Neutrophil (primary cell): Measurements from ENCODE around the gene MYO7A.

Source experiments
- H3K27ac ChIP-seq: fragments of 200-600 bp; sonication (generic); 2 replicates; pipeline ENCODE4 v1.5.1; 2016; ENCODE audit warnings: mild to moderate bottlenecking, moderate library complexity
- H3K27me3 ChIP-seq: fragments of 200-600 bp; sonication (generic); 2 replicates; pipeline ENCODE4 v1.6.0; 2016; ENCODE audit warnings: mild to moderate bottlenecking
- H3K36me3 ChIP-seq: fragments of 200-600 bp; sonication (generic); 2 replicates; pipeline ENCODE4 v1.5.1; 2017
- H3K4me1 ChIP-seq, 2 experiments: fragments of 200-600 bp in 1 of 2; sonication (generic) in 1 of 2; 1 replicate in 1 of 2; 2 replicates in 1 of 2; pipeline versions ENCODE4 v1.5.1 to v1.6.1; 2013 to 2016; ENCODE audit warnings: low read depth in 1 of 2, low read length in 1 of 2, mild to moderate bottlenecking in 1 of 2, moderate library complexity in 1 of 2; ENCODE audit not compliant: control insufficient read depth in 1 of 2, insufficient read depth in 1 of 2
- H3K4me3 ChIP-seq, 2 experiments: fragments of 200-600 bp in 1 of 2; sonication (generic) in 1 of 2; 1 replicate in 1 of 2; 2 replicates in 1 of 2; pipeline ENCODE4 v1.5.1; 2013 to 2016; ENCODE audit warnings: low read depth in 1 of 2, low read length in 1 of 2, mild to moderate bottlenecking in 1 of 2, moderate library complexity in 1 of 2
- H3K9me3 ChIP-seq: fragments of 200-600 bp; sonication (generic); 2 replicates; pipeline ENCODE4 v1.5.1; 2016
- CTCF ChIP-seq: fragments of 200-600 bp; sonication (generic); IDR thresholded peaks from 2 replicates; pipeline ENCODE4 v1.5.1; 2016; ENCODE audit warnings: antibody characterized with exemption

Gene MYO7A

DNA sequence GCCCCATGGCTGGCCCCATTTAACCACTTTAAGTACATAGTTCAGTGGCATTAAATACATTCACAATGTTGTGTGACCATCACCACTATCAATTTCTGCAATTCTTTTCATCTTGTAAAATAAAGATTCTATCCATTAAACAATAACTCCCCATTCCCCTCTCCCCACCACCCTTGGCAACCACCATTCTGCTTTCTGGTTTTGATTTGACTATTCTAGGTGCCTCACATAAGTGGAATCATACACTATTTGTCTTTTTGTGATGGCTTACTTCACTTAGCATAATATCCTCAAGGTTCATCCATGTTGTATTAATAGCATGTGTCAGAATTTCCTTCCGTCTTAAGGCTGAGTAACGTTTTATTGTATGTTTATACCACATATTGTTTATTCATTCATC is 7.0 kb downstream of the MYO7A start:
- Histone ChIP-seq H3K27me3 (peaks cover 51% of the 10 kb centered on the region), H3K4me3 (no peak overlapping the region), H3K36me3 (no peaks in the 10 kb centered on the region), H3K9me3 (no peaks in the 10 kb centered on the region), H3K27ac (no peak overlapping the region), H3K4me1 (no peaks in the 10 kb centered on the region)
- TF ChIP-seq CTCF = no peak

DNA sequence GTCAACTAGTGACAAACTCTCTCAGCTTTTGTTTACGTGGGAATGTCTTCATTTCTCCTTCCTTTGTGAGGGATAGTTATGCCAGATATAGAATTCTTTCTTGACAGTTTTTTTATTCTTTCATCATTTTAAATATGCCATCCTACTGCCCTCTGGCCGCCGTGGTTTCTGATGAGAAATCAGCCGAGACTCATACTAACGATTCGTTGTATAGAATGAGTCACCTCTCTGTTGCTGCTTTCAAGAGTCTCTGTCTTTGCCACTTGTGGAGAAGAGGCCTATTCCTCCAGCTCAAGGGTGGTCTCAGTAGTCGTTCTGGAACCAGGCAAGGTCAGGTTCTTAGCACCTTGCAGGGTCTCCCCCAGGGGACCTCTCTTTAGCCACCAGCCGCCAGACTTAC is 8.0 kb downstream of the MYO7A start:
- TF ChIP-seq CTCF = no peak

DNA sequence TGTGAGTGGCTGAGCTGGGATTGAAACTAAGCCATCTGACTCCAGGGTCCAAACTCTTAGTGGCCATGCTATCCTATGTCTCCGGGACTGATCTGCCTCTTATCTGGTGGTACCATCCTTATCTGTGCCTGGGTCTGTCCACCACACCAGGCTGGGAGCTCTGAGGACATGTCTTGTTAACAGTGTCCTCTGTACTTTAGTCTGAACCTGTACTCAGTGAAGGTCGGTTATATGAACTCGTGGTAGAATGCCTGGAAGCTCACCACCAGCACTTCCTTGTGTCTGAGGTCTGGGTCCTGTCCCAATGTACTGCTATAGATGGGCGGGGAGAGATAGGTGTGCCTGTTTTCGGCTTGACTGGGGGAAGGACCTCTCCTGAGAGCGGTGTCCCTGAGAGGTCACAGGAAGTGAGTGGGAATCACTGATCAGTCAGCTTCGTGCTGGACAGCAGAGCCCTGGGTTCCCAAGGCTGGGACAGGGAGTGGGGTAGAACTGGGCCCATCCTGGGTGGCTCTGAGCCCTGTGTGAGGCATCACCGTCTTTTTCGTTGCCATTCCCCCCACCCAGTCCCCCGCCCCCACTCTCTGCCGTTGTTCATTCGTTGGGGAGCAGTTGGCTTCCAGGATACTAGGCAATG is 8.9 kb downstream of the MYO7A start:
- no peak for TF ChIP-seq CTCF
- Histone ChIP-seq H3K4me3 (no peak overlapping the region), H3K36me3 (no peaks in the 10 kb centered on the region), H3K27ac (no peak overlapping the region), H3K4me1 (no peaks in the 10 kb centered on the region), H3K9me3 (no peaks in the 10 kb centered on the region), H3K27me3 (peaks cover 57% of the 10 kb centered on the region)

More for the DNA sequence above, 8.0 kb downstream of the MYO7A start:
- Histone ChIP-seq H3K36me3 (no peaks in the 10 kb centered on the region), H3K4me1 (no peaks in the 10 kb centered on the region), H3K27ac (no peak overlapping the region), H3K27me3 (peaks cover 57% of the 10 kb centered on the region), H3K4me3 (no peak overlapping the region), H3K9me3 (no peaks in the 10 kb centered on the region)

DNA sequence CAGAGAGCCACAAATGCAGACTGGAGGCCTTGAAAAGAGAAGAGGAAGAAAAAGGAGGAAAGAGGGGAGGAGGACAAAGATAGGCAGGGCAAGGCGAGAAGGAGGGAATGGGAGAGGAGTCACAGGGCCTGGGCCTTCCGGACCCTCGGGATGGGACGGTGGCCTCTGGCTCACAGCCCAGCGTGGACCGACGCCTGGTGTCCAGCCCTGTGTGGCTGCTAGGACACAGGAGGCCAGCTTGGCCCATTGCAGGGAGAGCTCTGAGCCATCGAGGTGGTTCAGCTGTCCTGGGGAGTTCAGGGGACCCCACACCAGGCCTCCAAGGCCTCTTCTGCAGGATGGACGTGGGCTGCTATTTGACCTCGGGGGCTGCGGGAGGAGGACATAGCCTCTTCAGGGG is 9.4 kb downstream of the MYO7A start:
- no peak overlapping the region for H3K27ac ChIP-seq
- H3K4me3 ChIP-seq = no peak overlapping the region

DNA sequence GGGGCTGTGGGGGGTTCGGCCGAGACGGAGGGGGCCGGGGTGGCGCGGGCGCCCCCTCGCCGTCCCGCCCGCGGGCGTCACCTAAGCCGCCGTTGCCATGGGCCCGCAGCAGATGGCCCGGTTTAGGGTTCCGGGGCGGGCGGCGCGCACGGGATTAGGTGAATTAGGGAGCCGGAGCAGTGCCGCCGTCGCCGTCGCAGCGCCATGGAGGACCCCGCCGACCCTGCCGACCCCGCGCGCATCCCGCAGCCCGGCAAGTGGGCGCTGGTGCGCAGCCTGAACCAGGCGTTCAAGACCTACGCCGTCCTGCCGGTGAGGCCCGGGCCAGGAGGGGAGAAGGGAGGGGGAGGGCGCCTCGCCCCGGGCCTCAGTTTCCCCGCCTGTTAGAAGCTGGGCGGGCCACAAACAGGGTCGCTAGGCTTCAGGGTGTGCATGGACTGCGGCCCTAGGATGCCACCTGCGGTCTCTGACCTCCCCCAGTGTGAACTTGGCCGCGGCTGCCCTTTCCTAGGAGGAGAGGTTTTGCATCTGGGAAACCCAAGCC is 10.1 kb downstream of the MYO7A start:
- no peaks in the 10 kb centered on the region for H3K4me1 ChIP-seq
- H3K4me3 ChIP-seq = no peak overlapping the region
- peaks cover 57% of the 10 kb centered on the region for H3K27me3 ChIP-seq
- H3K9me3 ChIP-seq = no peaks in the 10 kb centered on the region
- H3K27ac ChIP-seq = no peak overlapping the region
- H3K36me3 ChIP-seq = no peaks in the 10 kb centered on the region
- no peak for TF ChIP-seq CTCF

More for the DNA sequence above, 9.4 kb downstream of the MYO7A start:
- TF ChIP-seq CTCF = no peak
- peaks cover 57% of the 10 kb centered on the region for H3K27me3 ChIP-seq
- H3K9me3 ChIP-seq = no peaks in the 10 kb centered on the region
- H3K36me3 ChIP-seq = no peaks in the 10 kb centered on the region
- H3K4me1 ChIP-seq = no peaks in the 10 kb centered on the region
